ENCODE results near the gene TRAPPC5. TPM values are rescaled to one million over a fixed set of nuclear protein-coding genes. Genes with fewer than 3 reads are reported as not detected.

TRAPPC5 gene
- total RNA-seq, 3 donors from 2014 or later, result 72.5 to 97.0 (median 91.1) TPM

DNA sequence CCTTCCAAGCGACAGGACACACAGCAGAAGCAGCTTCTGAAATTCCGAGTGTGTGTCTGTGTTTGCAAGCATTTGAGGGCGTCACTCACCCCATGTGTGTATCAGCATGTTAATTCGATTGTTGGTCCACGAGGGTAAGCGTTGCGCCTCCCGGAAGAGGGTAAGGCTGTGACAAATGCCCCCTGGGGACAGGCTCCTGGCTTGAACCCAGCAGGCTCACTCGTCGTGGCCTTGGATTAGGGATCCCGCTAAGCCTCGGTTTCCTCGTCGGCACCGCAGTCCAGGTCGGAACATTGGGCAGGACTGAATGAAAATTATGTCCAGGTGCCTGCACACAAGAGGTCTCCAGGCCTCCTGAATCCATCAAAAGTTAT, 44.3 kb upstream of the TRAPPC5 start:
- DNase-seq, result no peak
- Histone ChIP-seq H3K4me3 (no peak overlapping the region), H3K9me3 (no peaks in the 10 kb centered on the region), H3K4me1 (ENCODE audit: low read depth) (peaks cover 6% of the 10 kb centered on the region), H3K36me3 (ENCODE audit: low read depth) (no peaks in the 10 kb centered on the region)
- no peak for TF ChIP-seq CTCF (IDR thresholded peaks at IDR 0.05)
- intact Hi-C loops (cut with DNase I, micrococcal nuclease), result no loop called here
- ATAC-seq, result no peak

GRCh38 chr19:7636691-7637373, 43.8 kb upstream of the TRAPPC5 start, which contains the start of gene STXBP2:
Gene STXBP2, plus strand, starts transcription at chr19:7637110. Its CDS starts 40 bp downstream, at chr19:7637150.
- H3K4me3 ChIP-seq, result peak within 1 kb of the TSS; percentile 81
- ATAC-seq (peak; percentile 99), DNase-seq (peak; percentile 93 to 97 (median 95))
- TF ChIP-seq CTCF (IDR thresholded peaks at IDR 0.05), result peak; percentile 31
- H3K9me3 ChIP-seq, result no peaks in the 10 kb centered on the region
- H3K36me3 ChIP-seq (ENCODE audit: low read depth), result no peaks in the 10 kb centered on the region
- H3K4me1 ChIP-seq (ENCODE audit: low read depth), result peaks cover 6% of the 10 kb centered on the region
- intact Hi-C loops (cut with DNase I, micrococcal nuclease), result no loop called here

DNA sequence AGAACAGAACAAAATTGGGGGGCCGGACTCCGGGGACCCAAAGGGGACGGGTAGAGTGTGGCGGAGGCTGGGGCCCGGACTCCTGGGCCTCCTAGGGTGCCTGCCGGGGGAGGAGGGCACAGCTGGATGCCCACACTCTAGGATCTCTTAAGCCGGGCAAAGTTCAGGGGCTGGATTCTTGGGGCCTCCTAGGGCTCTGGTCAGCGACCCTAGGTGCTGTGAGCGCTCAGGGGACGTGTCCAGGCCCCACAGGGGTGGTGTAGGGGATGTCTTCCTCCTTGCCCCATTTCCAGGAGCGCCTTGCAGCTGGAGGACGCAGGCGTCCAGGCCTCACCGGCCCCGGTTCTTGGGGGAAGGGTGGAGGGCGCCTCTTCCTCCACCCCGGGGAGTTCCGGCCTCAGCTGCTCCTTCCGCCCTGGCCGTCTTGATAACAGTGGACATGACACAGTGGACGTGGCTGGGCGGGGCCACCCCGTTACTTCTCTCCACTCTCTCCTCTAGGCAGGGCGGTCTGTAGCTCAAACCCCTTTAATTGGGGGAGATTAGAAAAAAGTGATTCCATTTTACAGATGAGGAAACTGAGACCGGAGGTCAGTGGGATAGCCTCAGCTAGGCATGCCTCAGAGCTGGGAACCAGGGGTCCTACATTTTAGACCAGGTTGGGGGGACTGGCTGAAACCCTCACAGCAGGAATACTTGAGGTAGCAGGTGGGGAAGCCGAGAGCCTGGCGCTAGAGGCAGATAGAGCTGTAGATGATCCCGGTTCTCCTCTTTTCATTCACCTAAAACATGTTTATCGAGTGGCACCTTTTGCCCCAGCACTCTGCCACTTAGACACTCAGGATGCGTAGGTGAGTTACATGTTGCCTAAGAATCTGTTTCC, 43.0 kb upstream of the TRAPPC5 start:
- peak; percentile 67 to 85 (median 68) for DNase-seq
- intact Hi-C loops (cut with DNase I, micrococcal nuclease), result no loop called here
- Histone ChIP-seq H3K9me3 (no peaks in the 10 kb centered on the region), H3K4me1 (ENCODE audit: low read depth) (peaks cover 6% of the 10 kb centered on the region), H3K4me3 (peak overlapping the region; percentile 81), H3K36me3 (ENCODE audit: low read depth) (no peaks in the 10 kb centered on the region)
- ATAC-seq, result peak; percentile 64
- no peak for TF ChIP-seq CTCF (IDR thresholded peaks at IDR 0.05)

DNA sequence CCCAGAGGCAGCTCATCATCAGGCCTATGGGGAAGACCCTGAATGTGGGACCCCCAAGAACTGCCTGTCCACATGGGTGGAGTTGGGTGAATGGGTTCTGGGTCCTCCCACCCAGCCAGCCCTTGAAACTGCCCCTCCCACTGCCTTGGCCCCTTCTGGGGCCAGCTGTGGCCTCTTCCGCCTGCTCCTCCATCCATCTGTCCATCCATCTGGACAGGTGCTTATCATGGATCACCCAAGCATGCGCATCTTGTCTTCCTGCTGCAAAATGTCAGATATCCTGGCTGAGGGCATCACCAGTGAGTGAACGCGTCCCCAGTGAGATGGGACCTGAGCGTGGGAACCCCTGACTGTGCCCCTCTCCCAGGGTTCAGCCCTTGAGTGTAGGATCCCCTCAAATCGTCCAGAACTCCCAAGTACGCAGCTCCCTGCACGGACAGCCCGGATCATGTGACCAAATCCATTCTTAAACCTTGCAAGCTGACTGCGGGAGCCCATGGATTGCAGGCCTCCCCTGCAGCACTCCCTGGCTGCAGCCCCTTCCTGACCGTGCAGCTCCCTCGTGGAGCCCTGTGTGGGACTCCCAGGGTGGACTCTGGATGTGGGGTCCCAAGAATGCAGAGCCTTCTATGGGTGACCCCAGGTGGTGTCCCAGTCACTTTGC, 41.7 kb upstream of the TRAPPC5 start:
- no peak for TF ChIP-seq CTCF (IDR thresholded peaks at IDR 0.05)
- H3K4me1 ChIP-seq (ENCODE audit: low read depth), result peaks cover 6% of the 10 kb centered on the region
- no peaks in the 10 kb centered on the region for H3K9me3 ChIP-seq
- ATAC-seq (no peak), DNase-seq (no peak)
- H3K4me3 ChIP-seq, result no peak overlapping the region
- H3K36me3 ChIP-seq (ENCODE audit: low read depth), result no peaks in the 10 kb centered on the region
- intact Hi-C loops (cut with DNase I, micrococcal nuclease), result no loop called here

DNA sequence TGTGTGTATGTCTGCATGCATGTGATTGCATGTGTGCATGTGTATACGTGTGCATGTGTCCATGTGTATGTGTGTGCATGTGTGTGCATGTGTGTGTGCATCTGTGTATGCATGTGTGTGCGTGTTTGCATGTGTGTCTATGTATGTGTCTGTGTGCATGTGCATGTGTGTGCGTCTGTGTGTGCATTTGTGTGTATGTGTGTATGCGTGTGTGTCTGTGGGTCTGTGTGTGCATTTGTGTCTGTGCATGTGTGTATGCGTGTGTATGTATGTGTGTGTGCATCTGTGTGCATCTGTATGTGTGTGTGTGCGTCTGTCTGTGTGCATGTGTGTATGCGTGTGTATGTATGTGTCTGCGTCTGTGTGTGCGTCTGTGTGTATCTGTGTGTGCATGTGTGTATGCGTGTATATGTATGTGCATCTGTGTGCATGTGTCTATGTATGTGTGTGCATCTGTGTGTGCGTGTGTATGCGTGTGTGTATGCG, 40.7 kb upstream of the TRAPPC5 start:
- intact Hi-C loops (cut with DNase I, micrococcal nuclease), result no loop called here
- no peak for DNase-seq
- Histone ChIP-seq H3K36me3 (ENCODE audit: low read depth) (no peaks in the 10 kb centered on the region), H3K4me1 (ENCODE audit: low read depth) (peaks cover 6% of the 10 kb centered on the region), H3K4me3 (no peak overlapping the region), H3K9me3 (no peaks in the 10 kb centered on the region)
- TF ChIP-seq CTCF (IDR thresholded peaks at IDR 0.05), result no peak
- ATAC-seq, result no peak

Measured in mucosa of descending colon (tissue), 3 donors.